Measurements from ENCODE around the gene TAF1. TPM values are rescaled to one million over a fixed set of nuclear protein-coding genes. Genes with fewer than 3 reads are reported as not detected.

Gene TAF1
- total and polyA plus RNA-seq, 2 donors (not counting 1 experiment from before 2014, with no cell fraction given): 19.3 to 49.0 TPM

GRCh38 chrX:71420686-71421085 is 54.5 kb downstream of the TAF1 start:
- Histone ChIP-seq H3K9ac (ENCODE audit: insufficient read depth, low read length) (no peak overlapping the region), H3K36me3 (ENCODE audit: control insufficient read depth, insufficient read depth, low read length) (no peaks in the 10 kb centered on the region), H4K20me1 (ENCODE audit: control insufficient read depth, extremely low read depth, insufficient read depth, low read length) (no peaks in the 10 kb centered on the region), H3K27me3 (ENCODE audit: control insufficient read depth, insufficient read depth, low read length) (no peaks in the 10 kb centered on the region), H3K79me2 (ENCODE audit: control insufficient read depth, insufficient read depth, low read length) (no peaks in the 10 kb centered on the region), H3K4me1 (ENCODE audit: control insufficient read depth, extremely low read depth, insufficient read depth, low read length) (no peaks in the 10 kb centered on the region), H3K4me2 (ENCODE audit: extremely low read depth, insufficient read depth, low read length) (no peak overlapping the region), H3K9me3 (ENCODE audit: control insufficient read depth, insufficient read depth, low read depth, low read length) (no peaks in the 10 kb centered on the region), H2AFZ (ENCODE audit: low read length) (no peak overlapping the region), H3K4me3 (replicated peaks in 1 of 4; ENCODE audit: control extremely low read depth in 1 of 4, insufficient read depth in 1 of 4, low read depth in 3 of 4, low read length in 4 of 4) (no peak overlapping the region), H3K27ac (ENCODE audit: insufficient read depth, low read length) (no peak overlapping the region)
- DNase-seq (ENCODE audit: low read depth in 2 of 2): no peak
- no peak for TF ChIP-seq EZH2 (IDR thresholded peaks at IDR 0.05; ENCODE audit: low read length, missing control alignments)
- no peak for TF ChIP-seq CTCF (conservative IDR thresholded peaks at IDR 0.05 in 1 of 2, IDR thresholded peaks at IDR 0.05 in 1 of 2; ENCODE audit: low read depth in 1 of 2, low read length in 2 of 2)

- TF ChIP-seq CTCF (conservative IDR thresholded peaks at IDR 0.05 in 1 of 2, IDR thresholded peaks at IDR 0.05 in 1 of 2; ENCODE audit: low read depth in 1 of 2, low read length in 2 of 2) (no peak), EZH2 (IDR thresholded peaks at IDR 0.05; ENCODE audit: low read length, missing control alignments) (no peak)
- no peaks in the 10 kb centered on the region for H3K79me2 ChIP-seq (ENCODE audit: control insufficient read depth, insufficient read depth, low read length)
- no peak overlapping the region for H3K4me2 ChIP-seq (ENCODE audit: extremely low read depth, insufficient read depth, low read length)
- no peak overlapping the region for H3K4me3 ChIP-seq (replicated peaks in 1 of 4; ENCODE audit: control extremely low read depth in 1 of 4, insufficient read depth in 1 of 4, low read depth in 3 of 4, low read length in 4 of 4)
- no peak overlapping the region for H3K27ac ChIP-seq (ENCODE audit: insufficient read depth, low read length)
- H3K9me3 ChIP-seq (ENCODE audit: control insufficient read depth, insufficient read depth, low read depth, low read length): no peaks in the 10 kb centered on the region
- no peaks in the 10 kb centered on the region for H4K20me1 ChIP-seq (ENCODE audit: control insufficient read depth, extremely low read depth, insufficient read depth, low read length)
- DNase-seq (ENCODE audit: low read depth in 2 of 2): no peak
- H3K4me1 ChIP-seq (ENCODE audit: control insufficient read depth, extremely low read depth, insufficient read depth, low read length): no peaks in the 10 kb centered on the region
- no peaks in the 10 kb centered on the region for H3K36me3 ChIP-seq (ENCODE audit: control insufficient read depth, insufficient read depth, low read length)
- no peak overlapping the region for H3K9ac ChIP-seq (ENCODE audit: insufficient read depth, low read length)
- H2AFZ ChIP-seq (ENCODE audit: low read length): no peak overlapping the region
- H3K27me3 ChIP-seq (ENCODE audit: control insufficient read depth, insufficient read depth, low read length): no peaks in the 10 kb centered on the region
Observed at GRCh38 chrX:71432733-71433132, 66.6 kb downstream of the TAF1 start.

GRCh38 chrX:71438750-71439149 is 72.6 kb downstream of the TAF1 start:
- Histone ChIP-seq H3K79me2 (ENCODE audit: control insufficient read depth, insufficient read depth, low read length) (no peaks in the 10 kb centered on the region), H3K4me2 (ENCODE audit: extremely low read depth, insufficient read depth, low read length) (no peak overlapping the region), H2AFZ (ENCODE audit: low read length) (no peak overlapping the region), H3K27me3 (ENCODE audit: control insufficient read depth, insufficient read depth, low read length) (no peaks in the 10 kb centered on the region), H3K36me3 (ENCODE audit: control insufficient read depth, insufficient read depth, low read length) (no peaks in the 10 kb centered on the region), H3K4me1 (ENCODE audit: control insufficient read depth, extremely low read depth, insufficient read depth, low read length) (no peaks in the 10 kb centered on the region), H3K9ac (ENCODE audit: insufficient read depth, low read length) (no peak overlapping the region), H3K4me3 (replicated peaks in 1 of 4; ENCODE audit: control extremely low read depth in 1 of 4, insufficient read depth in 1 of 4, low read depth in 3 of 4, low read length in 4 of 4) (no peak overlapping the region), H3K27ac (ENCODE audit: insufficient read depth, low read length) (no peak overlapping the region), H4K20me1 (ENCODE audit: control insufficient read depth, extremely low read depth, insufficient read depth, low read length) (no peaks in the 10 kb centered on the region), H3K9me3 (ENCODE audit: control insufficient read depth, insufficient read depth, low read depth, low read length) (no peaks in the 10 kb centered on the region)
- no peak for DNase-seq (ENCODE audit: low read depth in 2 of 2)
- TF ChIP-seq CTCF (conservative IDR thresholded peaks at IDR 0.05 in 1 of 2, IDR thresholded peaks at IDR 0.05 in 1 of 2; ENCODE audit: low read depth in 1 of 2, low read length in 2 of 2) (no peak), EZH2 (IDR thresholded peaks at IDR 0.05; ENCODE audit: low read length, missing control alignments) (no peak)

Data from fibroblast of lung (primary cell).